Calu3 (cell line): Measurements from ENCODE around the gene GPR75. TPM values are rescaled to one million over a fixed set of nuclear protein-coding genes. Genes with fewer than 3 reads are reported as not detected.
"Not testable (repeated sequence)": the region's sequence is repeated elsewhere in the genome, so short reads cannot be mapped to it uniquely, and the experiment has no call there.

Experiments
- BruUV-seq: library from RNA; stranded (reverse); fragments of 400-500 nt; replicated peaks from 2 replicates; lab custom pipeline; 2021; lab: Mats Ljungman, UMichigan
- CTCF ChIA-PET: fragments of 300-600 bp; sonication (Branson Sonifier 250); formaldehyde crosslinking; loops from one replicate; lab custom pipeline; 2022; ENCODE audit warnings: antibody characterized with exemption; lab: Charles Lee
- DNase-seq: peaks from one replicate; pipeline ENCODE4 v3.0.0; 2022
- H3K27ac Mint-ChIP-seq: one replicate; pipeline ENCODE4 v1.8.0; 2022; ENCODE audit warnings: mixed read lengths; ENCODE audit not compliant: unreplicated experiment
- H3K27me3 Mint-ChIP-seq: one replicate; pipeline ENCODE4 v1.8.0; 2022; ENCODE audit warnings: mixed read lengths; ENCODE audit not compliant: unreplicated experiment
- H3K36me3 Mint-ChIP-seq: one replicate; pipeline ENCODE4 v1.8.0; 2022; ENCODE audit warnings: mild to moderate bottlenecking, moderate library complexity, mixed read lengths; ENCODE audit not compliant: insufficient read depth, unreplicated experiment
- H3K4me1 Mint-ChIP-seq: one replicate; pipeline ENCODE4 v1.8.0; 2022; ENCODE audit warnings: mild to moderate bottlenecking, low read depth, mixed read lengths; ENCODE audit not compliant: unreplicated experiment
- H3K4me3 Mint-ChIP-seq: one replicate; pipeline ENCODE4 v1.8.0; 2022; ENCODE audit warnings: mild to moderate bottlenecking, low read depth, moderate library complexity, mixed read lengths; ENCODE audit not compliant: unreplicated experiment
- H3K9me3 Mint-ChIP-seq: one replicate; pipeline ENCODE4 v1.8.0; 2022; ENCODE audit warnings: low read depth, mixed read lengths; ENCODE audit not compliant: unreplicated experiment
- intact Hi-C: fragments of 100-400 bp; cut with micrococcal nuclease; formaldehyde crosslinking; loops from one replicate; pipeline ENCODE4 v1.10.0; 2022; ENCODE audit not compliant: unreplicated experiment
- total RNA-seq: library from RNA; stranded (reverse); gene quantifications from 2 replicates; pipeline ENCODE4 v1.2.3, GENCODE V29; 2022
- TF ChIP-seq, protein P1 (sequence below): fragments of 200-600 bp; IDR thresholded peaks from one replicate; pipeline ENCODE4 v1.8.0; 2022; ENCODE audit warnings: antibody characterized with exemption; ENCODE audit not compliant: unreplicated experiment

GPR75 gene
- total RNA-seq, 1 experiment from 2014 or later = 7.5 TPM

DNA sequence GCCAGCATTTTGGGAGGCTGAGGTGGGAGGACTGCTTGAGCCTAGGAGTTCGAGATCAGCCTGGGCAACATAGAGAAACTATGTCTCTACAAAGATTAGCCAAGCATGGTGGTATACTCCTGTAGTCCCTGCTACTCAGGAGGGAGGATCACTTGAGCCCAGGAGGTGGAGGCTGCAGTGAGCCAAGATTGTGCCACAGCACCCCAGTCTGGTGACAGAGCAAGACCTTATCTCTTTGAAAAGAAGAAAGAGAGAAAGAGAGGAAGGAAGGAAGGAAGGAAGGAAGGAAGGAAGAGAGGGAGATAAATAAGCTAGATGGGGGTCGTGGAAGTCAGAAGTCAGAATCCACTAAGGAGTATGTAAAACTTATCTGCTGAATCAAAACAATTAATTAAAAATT lies 16.2 kb downstream of the GPR75 start:
- H3K27ac Mint-ChIP-seq = no peak overlapping the region
- H3K4me1 Mint-ChIP-seq = no peaks in the 10 kb centered on the region
- CTCF ChIA-PET = no interaction called here
- TF ChIP-seq, protein P1, sequence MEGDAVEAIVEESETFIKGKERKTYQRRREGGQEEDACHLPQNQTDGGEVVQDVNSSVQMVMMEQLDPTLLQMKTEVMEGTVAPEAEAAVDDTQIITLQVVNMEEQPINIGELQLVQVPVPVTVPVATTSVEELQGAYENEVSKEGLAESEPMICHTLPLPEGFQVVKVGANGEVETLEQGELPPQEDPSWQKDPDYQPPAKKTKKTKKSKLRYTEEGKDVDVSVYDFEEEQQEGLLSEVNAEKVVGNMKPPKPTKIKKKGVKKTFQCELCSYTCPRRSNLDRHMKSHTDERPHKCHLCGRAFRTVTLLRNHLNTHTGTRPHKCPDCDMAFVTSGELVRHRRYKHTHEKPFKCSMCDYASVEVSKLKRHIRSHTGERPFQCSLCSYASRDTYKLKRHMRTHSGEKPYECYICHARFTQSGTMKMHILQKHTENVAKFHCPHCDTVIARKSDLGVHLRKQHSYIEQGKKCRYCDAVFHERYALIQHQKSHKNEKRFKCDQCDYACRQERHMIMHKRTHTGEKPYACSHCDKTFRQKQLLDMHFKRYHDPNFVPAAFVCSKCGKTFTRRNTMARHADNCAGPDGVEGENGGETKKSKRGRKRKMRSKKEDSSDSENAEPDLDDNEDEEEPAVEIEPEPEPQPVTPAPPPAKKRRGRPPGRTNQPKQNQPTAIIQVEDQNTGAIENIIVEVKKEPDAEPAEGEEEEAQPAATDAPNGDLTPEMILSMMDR = no peak
- no peaks in the 10 kb centered on the region for H3K9me3 Mint-ChIP-seq
- no peak overlapping the region for H3K4me3 Mint-ChIP-seq
- no peak for DNase-seq
- peaks cover 11% of the 10 kb centered on the region for H3K36me3 Mint-ChIP-seq
- intact Hi-C loops = no loop called here
- no peaks in the 10 kb centered on the region for H3K27me3 Mint-ChIP-seq
- BruUV-seq = no TSS peak

DNA sequence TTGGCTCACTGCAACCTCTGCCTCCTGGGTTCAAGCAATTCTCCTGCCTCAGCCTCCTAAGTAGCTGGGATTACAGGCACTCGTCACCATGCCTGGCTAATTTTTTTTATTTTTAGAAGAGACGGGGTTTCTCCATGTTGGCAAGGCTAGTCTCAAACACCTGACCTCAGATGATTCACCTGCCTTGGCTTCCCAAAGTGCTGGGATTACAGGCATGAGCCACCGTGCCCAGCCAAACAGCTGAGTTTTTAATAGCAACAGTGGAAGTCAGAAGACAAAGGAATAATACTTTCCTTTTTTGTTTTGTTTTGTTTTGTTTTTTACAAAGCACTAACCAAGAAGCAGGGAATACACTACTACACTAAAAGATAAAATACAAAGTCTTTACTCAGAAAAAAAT lies 16.9 kb downstream of the GPR75 start:
- CTCF ChIA-PET = no interaction called here
- no peak for DNase-seq
- BruUV-seq = no TSS peak

DNA sequence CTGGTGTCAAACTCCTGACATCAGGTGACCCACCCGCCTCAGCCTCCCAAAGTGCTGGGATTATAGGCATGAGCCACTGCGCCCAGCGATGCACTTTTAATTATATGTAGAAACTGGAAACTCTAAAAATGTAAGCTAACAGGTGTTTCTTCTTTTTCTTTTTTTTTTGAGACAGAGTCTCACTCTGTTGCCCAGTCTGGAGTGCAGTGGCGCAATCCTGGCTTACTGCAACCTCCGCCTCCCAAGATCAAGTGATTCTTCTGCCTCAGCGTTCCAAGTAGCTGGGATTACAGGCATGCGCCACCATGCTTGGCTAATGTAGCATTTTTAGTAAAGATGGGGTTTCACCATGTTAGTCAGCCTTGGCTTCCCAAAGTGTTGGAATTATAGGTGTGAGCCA lies 18.1 kb downstream of the GPR75 start:
- H3K27me3 Mint-ChIP-seq, H3K27ac Mint-ChIP-seq, H3K4me3 Mint-ChIP-seq, H3K9me3 Mint-ChIP-seq, intact Hi-C loops, H3K4me1 Mint-ChIP-seq, H3K36me3 Mint-ChIP-seq, DNase-seq, BruUV-seq: not testable (repeated sequence)
- CTCF ChIA-PET = interaction anchor here (0.6 kb wide), 1 partner anchor 54 kb away, joined by 3 read pairs; no protein-coding TSS in a partner anchor

More for the DNA sequence above, 16.9 kb downstream of the GPR75 start:
- TF ChIP-seq, protein P1 = no peak
- no peaks in the 10 kb centered on the region for H3K4me1 Mint-ChIP-seq
- peaks cover 6% of the 10 kb centered on the region for H3K36me3 Mint-ChIP-seq
- no peak overlapping the region for H3K4me3 Mint-ChIP-seq
- H3K27me3 Mint-ChIP-seq = no peaks in the 10 kb centered on the region
- intact Hi-C loops = no loop called here
- H3K9me3 Mint-ChIP-seq = no peaks in the 10 kb centered on the region
- H3K27ac Mint-ChIP-seq = no peak overlapping the region

DNA sequence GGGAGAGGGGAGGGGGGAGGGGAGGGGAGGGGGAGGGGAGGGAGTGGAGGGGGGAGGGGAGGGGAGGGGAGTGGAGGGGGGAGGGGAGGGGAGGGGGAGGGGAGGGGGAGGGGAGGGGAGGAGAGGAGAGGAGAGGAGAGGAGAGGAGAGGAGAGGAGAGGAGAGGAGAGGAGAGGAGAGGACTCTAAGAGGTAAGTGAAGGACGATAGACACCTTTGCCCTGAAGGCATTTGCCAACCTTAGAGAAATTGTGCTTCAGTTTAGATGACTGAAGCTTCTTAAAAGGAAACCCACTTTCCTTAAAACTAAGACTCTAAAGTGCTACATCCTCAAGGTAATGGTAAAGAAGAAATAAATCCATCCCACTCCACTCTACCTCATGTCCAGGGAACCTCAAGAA lies 19.2 kb downstream of the GPR75 start:
- no peak for DNase-seq
- H3K9me3 Mint-ChIP-seq = no peaks in the 10 kb centered on the region
- H3K4me1 Mint-ChIP-seq = no peaks in the 10 kb centered on the region
- H3K36me3 Mint-ChIP-seq = no peaks in the 10 kb centered on the region
- H3K4me3 Mint-ChIP-seq = no peak overlapping the region
- no peak overlapping the region for H3K27ac Mint-ChIP-seq
- H3K27me3 Mint-ChIP-seq = no peaks in the 10 kb centered on the region
- intact Hi-C loops = no loop called here
- CTCF ChIA-PET = no interaction called here
- no TSS peak for BruUV-seq
- TF ChIP-seq, protein P1 = no peak

DNA sequence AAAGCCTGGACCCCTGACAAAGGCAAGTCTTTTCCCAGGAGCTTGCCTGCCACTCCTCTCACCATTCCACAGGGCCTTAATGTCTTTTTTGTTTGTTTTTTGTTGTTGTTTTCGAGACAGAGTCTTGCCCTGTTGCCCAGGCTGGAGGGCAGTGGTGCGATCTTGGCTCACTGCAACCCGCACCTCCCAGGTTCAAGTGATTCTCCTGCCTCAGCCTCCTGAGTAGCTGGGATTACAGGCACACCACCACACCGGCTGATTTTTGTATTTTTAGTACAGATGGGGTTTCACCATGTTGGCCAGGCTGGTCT lies 29.8 kb downstream of the GPR75 start:
- CTCF ChIA-PET, intact Hi-C loops, BruUV-seq, H3K9me3 Mint-ChIP-seq, H3K4me1 Mint-ChIP-seq, H3K36me3 Mint-ChIP-seq, H3K4me3 Mint-ChIP-seq, H3K27ac Mint-ChIP-seq, DNase-seq, H3K27me3 Mint-ChIP-seq: not testable (repeated sequence)
